DND-41 (cell line): ENCODE results near the gene GPR15LG.

Experiments
- EZH2 ChIP-seq: IDR thresholded peaks from 3 replicates; pipeline ENCODE4 v1.6.1; 2012; ENCODE audit warnings: borderline replicate concordance, low read depth, mild to moderate bottlenecking, moderate library complexity, low read length, inconsistent platforms; ENCODE audit not compliant: severe bottlenecking
- TF ChIP-seq, protein P1 (sequence below): IDR thresholded peaks from 2 replicates; pipeline ENCODE4 v1.5.1; 2012; ENCODE audit warnings: borderline replicate concordance, low read length, moderate library complexity, mild to moderate bottlenecking; ENCODE audit not compliant: poor library complexity, severe bottlenecking; ENCODE audit errors: extremely low read depth

DNA sequence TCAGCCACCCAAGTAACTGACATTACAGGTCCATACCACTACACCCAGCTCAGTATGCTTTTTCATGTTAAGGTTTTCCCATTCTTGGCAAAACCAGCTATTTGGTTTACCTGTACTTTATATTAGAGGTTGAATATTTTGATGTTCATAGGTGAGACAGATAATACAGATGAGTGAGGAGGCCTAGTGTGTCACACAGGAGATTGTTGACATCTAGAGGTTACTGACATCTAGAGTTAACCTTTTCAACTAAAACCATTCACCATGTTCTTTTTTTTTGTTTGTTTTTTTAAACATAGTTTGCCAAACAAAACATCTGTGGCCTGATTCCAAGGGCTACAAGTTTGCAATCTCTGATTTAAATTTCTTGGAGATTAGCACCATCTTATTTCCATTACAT, 26.3 kb upstream of the GPR15LG start:
- TF ChIP-seq, protein P1, sequence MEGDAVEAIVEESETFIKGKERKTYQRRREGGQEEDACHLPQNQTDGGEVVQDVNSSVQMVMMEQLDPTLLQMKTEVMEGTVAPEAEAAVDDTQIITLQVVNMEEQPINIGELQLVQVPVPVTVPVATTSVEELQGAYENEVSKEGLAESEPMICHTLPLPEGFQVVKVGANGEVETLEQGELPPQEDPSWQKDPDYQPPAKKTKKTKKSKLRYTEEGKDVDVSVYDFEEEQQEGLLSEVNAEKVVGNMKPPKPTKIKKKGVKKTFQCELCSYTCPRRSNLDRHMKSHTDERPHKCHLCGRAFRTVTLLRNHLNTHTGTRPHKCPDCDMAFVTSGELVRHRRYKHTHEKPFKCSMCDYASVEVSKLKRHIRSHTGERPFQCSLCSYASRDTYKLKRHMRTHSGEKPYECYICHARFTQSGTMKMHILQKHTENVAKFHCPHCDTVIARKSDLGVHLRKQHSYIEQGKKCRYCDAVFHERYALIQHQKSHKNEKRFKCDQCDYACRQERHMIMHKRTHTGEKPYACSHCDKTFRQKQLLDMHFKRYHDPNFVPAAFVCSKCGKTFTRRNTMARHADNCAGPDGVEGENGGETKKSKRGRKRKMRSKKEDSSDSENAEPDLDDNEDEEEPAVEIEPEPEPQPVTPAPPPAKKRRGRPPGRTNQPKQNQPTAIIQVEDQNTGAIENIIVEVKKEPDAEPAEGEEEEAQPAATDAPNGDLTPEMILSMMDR: no peak
- TF ChIP-seq EZH2: no peak
